Pancreas (tissue), 10 donors: ENCODE results near the gene NPHP4. TPM values are rescaled to one million over a fixed set of nuclear protein-coding genes. Genes with fewer than 3 reads are reported as not detected.

Source experiments
- ATAC-seq, 4 donors: fragments of 200-7000 bp; cut with Tn5 transposase; one replicate each; pipeline versions ENCODE4 v1.8.0 to v1.9.1; 2020; ENCODE audit warnings: mild to moderate bottlenecking in 4 of 4, moderate library complexity in 4 of 4
- DNase-seq, 6 donors: peaks; one replicate each; pipeline ENCODE4 v3.0.0-alpha.2; 2020
- FAIRE-seq: peaks from 2 replicates; lab custom pipeline; 2012; peaks lifted over from hg19 to GRCh38; lab: Jason Lieb, UNC
- H3K27ac ChIP-seq, 4 donors: fragments of 200-600 bp; sonication (generic); 1 replicate in 3 of 4; 2 replicates in 1 of 4; pipeline versions ENCODE4 v1.5.0 to v1.8.0; 2020
- H3K27me3 ChIP-seq, 4 donors: fragments of 200-600 bp; one replicate each; pipeline ENCODE4 v1.8.0; 2021
- H3K36me3 ChIP-seq, 3 donors: fragments of 200-600 bp; sonication (generic) in 1 of 3; one replicate each; pipeline versions ENCODE4 v1.5.0 to v1.8.0; 2020 to 2021
- H3K4me1 ChIP-seq, 3 donors: fragments of 200-600 bp; one replicate each; pipeline ENCODE4 v1.8.0; 2021
- H3K4me3 ChIP-seq, 4 donors: fragments of 200-600 bp; sonication (generic) in 2 of 4; one replicate each; pipeline versions ENCODE4 v1.5.0 to v1.8.0; 2020 to 2021
- H3K9me3 ChIP-seq, 4 donors: fragments of 200-600 bp; one replicate each; pipeline ENCODE4 v1.8.0; 2021
- CTCF ChIP-seq, 4 donors: fragments of 200-600 bp; sonication (generic) in 3 of 4; IDR thresholded peaks; one replicate each; pipeline versions ENCODE4 v1.5.0 to v1.8.0; 2021; ENCODE audit warnings: antibody characterized with exemption in 4 of 4
- WGBS, 2 donors: extraction: QIAGEN DNeasy Blood & Tissue Kit; methylation state at CpG; one replicate each; pipeline ENCODE4 v1.1.7; 2013; 5-methylcytosine and 5-hydroxymethylcytosine counted together
- intact Hi-C, 3 donors: fragments of 100-400 bp; cut with DNase I; formaldehyde crosslinking; loops; one replicate each; pipeline versions ENCODE4 v1.11.1 to v1.14.2; 2022
- polyA plus RNA-seq, 2 donors: library from polyadenylated mRNA; stranded (reverse); fragments of 200-250 nt; gene quantifications; one replicate each; pipeline ENCODE4 v1.2.3, GENCODE V29; 2013
- total RNA-seq, 6 donors: library from RNA; stranded (reverse); fragmentation: NEBNext Ultra II Directional in 4 of 6; extraction: Animal tissue kit (Norgen Biotek cat#: 25700) in 4 of 6; gene quantifications; one replicate each; pipeline versions ENCODE4 v1.2.1 to v1.2.4, GENCODE V29; 2021 to 2023
- donor health status: healthy with polysubstance abuse.
- donor health status: DM: no; HTN: no; CAD: no; lungs with moderate emphysema.
- donor health status: DM: no; HTN: no; CAD: no.
- donor health status: control.
- donor health status: control.
- donor health status: Bipolar disorder and iron deficiency.
- donor health status: DM: yes; HTN: yes; CAD: no.
- donor health status: DM: no; HTN: no; CAD: no.
- donor health status: DM: no; HTN: no; CAD: no.
- donor health status: DM: yes; HTN: yes; CAD: no.

NPHP4 gene
- total and polyA plus RNA-seq, 8 donors = 4.0 to 9.7 (median 5.7) TPM

DNA sequence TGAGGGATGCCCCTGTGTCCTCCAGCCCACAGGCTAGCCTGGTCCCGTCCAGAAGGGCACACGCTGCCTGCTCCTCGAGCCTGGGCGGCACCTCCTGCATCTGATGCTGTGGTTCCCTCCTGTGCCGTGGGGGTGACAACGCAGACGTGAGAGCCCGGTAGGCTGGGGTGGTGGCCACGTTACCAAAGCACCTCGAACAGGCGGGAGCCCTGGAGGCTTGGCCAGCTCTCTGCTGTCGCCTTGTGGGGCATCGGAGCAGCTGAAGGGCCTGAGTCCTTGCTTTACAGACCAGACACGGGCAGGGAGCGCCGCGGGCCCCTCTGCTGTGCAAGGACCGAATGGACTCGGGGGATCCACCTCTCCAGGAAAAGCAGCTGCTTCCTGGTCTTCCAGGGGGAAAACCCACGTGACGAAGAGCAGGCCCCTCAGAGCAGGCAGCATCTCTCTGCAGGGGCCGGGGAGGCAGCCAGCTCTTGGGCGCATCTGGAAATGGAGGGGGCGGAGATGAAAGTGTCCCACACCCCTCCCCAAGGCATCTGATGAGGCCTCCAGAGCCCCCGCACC is 133.3 kb downstream of the NPHP4 start:
- Histone ChIP-seq H3K36me3 (no peaks in the 10 kb centered on the region), H3K27ac (no peak overlapping the region), H3K4me1 (no peaks in the 10 kb centered on the region), H3K9me3 (no peaks in the 10 kb centered on the region), H3K4me3 (no peak overlapping the region), H3K27me3 (no peaks in the 10 kb centered on the region)
- ATAC-seq (no peak), DNase-seq (peak in 1 of 6 donors; percentile 65), FAIRE-seq (no peak)
- WGBS, 2 donors = 91 to 92% methylated on average over 25 of the region's 25 CpGs
- intact Hi-C loops = no loop called here
- no peak for TF ChIP-seq CTCF (IDR thresholded peaks at IDR 0.05)

DNA sequence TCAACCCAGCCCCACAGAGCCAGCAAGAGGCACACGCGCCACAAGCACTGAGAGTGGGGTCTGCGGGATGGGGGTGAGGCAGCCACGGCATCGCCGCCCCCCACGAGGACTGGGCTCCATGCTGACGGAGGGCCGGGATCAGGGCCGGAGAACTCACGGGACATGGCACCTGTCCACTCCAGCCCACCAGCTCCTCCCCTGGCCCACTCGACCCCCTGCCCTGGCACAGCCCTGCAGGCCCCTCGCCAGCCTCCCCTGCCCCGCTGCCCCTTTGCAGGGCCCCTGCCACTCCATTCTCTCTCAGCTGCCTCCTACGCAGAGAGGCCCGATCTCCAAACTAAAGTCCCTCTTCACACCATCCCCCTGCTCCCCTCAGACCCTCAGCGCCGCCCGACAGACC is 134.0 kb downstream of the NPHP4 start:
- 96 to 97% methylated on average over 17 to 19 of the region's 19 CpGs for WGBS, 2 donors
- DNase-seq = peak in 1 of 6 donors; percentile 48
- Histone ChIP-seq H3K27ac (no peak overlapping the region), H3K9me3 (no peaks in the 10 kb centered on the region), H3K4me1 (no peaks in the 10 kb centered on the region), H3K4me3 (no peak overlapping the region), H3K36me3 (no peaks in the 10 kb centered on the region), H3K27me3 (no peaks in the 10 kb centered on the region)
- TF ChIP-seq CTCF (IDR thresholded peaks at IDR 0.05) = no peak
- ATAC-seq = no peak
- FAIRE-seq = no peak
- intact Hi-C loops = no loop called here

DNA sequence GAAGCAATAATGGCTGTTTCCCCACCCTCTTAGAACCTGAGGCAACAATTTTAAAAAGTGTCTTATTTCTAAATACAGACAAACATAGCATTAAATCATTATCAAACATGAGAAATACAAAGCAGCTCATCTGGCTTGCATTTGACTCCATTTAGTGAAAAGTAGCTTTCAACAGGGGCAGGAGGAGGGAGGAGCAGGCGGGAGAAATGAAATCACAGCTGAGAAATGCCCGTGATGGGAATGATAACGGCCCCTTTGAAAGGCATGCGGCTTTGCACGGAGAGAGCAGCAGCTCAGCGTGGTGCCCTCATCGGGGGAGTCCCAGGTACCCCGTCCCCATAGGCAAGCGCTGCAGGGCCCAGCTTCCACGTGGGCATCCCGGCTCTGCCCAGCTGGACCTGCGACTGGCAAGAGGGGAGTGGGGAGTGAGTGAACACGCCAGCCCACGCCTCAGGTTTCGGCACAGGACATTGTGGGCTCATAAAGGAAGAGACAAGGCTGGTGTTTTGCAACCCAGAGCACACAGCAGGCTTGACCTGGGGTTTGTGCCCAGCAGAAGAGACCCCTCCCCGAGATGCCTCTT is 134.6 kb downstream of the NPHP4 start:
- H3K4me1 ChIP-seq = no peaks in the 10 kb centered on the region
- no peak for ATAC-seq
- H3K27me3 ChIP-seq = no peaks in the 10 kb centered on the region
- no peaks in the 10 kb centered on the region for H3K36me3 ChIP-seq
- 80 to 82% methylated on average over 16 of the region's 16 CpGs for WGBS, 2 donors
- no peaks in the 10 kb centered on the region for H3K9me3 ChIP-seq
- no peak for TF ChIP-seq CTCF (IDR thresholded peaks at IDR 0.05)
- intact Hi-C loops = no loop called here
- peak in 1 of 6 donors; percentile 53 for DNase-seq
- no peak overlapping the region for H3K4me3 ChIP-seq
- FAIRE-seq = no peak
- H3K27ac ChIP-seq = no peak overlapping the region

- Histone ChIP-seq H3K27me3 (no peaks in the 10 kb centered on the region), H3K9me3 (no peaks in the 10 kb centered on the region), H3K4me3 (no peak overlapping the region), H3K27ac (no peak overlapping the region), H3K36me3 (no peaks in the 10 kb centered on the region), H3K4me1 (no peaks in the 10 kb centered on the region)
- DNase-seq (peak in 1 of 6 donors; percentile 58), ATAC-seq (no peak), FAIRE-seq (no peak)
- no peak for TF ChIP-seq CTCF (IDR thresholded peaks at IDR 0.05)
- intact Hi-C loops = no loop called here
- 91 to 95% methylated on average over 17 of the region's 17 CpGs for WGBS, 2 donors
Measured at GRCh38 chr1:5857011-5857410, 135.2 kb downstream of the NPHP4 start.

GRCh38 chr1:5856246-5856815 is 135.9 kb downstream of the NPHP4 start:
- Histone ChIP-seq H3K36me3 (no peaks in the 10 kb centered on the region), H3K27ac (no peak overlapping the region), H3K4me3 (no peak overlapping the region), H3K27me3 (no peaks in the 10 kb centered on the region), H3K9me3 (no peaks in the 10 kb centered on the region), H3K4me1 (no peaks in the 10 kb centered on the region)
- FAIRE-seq = no peak
- intact Hi-C loops = no loop called here
- TF ChIP-seq CTCF (IDR thresholded peaks at IDR 0.05) = no peak
- WGBS, 2 donors = 58 to 64% methylated on average over 16 of the region's 16 CpGs
- DNase-seq = peak in 1 of 6 donors; percentile 18
- peak in 2 of 4 donors; percentile 52 to 60 for ATAC-seq
